Body of pancreas (tissue), 4 donors: ENCODE results near the gene DYSF.

Experiments used
- CTCF ChIP-seq, 7 experiments: fragments of 450-650 bp in 4 of 7; fragments of 200-600 bp in 3 of 7; sonication (generic) in 3 of 7; IDR thresholded peaks; one replicate each; pipeline ENCODE4 v1.5.1; 2016 to 2019; ENCODE audit warnings: antibody characterized with exemption in 7 of 7
- POLR2A ChIP-seq, 3 donors: fragments of 450-650 bp; IDR thresholded peaks; one replicate each; pipeline ENCODE4 v1.6.1; 2016; ENCODE audit warnings: antibody characterized with exemption in 3 of 3, mild to moderate bottlenecking in 2 of 3

GRCh38 chr2:71589763-71590162 is 136.4 kb downstream of the DYSF start:
- TF ChIP-seq CTCF (IDR thresholded peaks at IDR 0.05): no peak
- TF ChIP-seq POLR2A (IDR thresholded peaks at IDR 0.05): no peak
